Endothelial cell of umbilical vein (primary cell): ENCODE data around the gene DBNL. TPM values are rescaled to one million over a fixed set of nuclear protein-coding genes. Genes with fewer than 3 reads are reported as not detected.

Experiments used
- BruUV-seq: library from RNA; stranded (reverse); fragments of 400-500 nt; replicated peaks from 2 replicates; lab custom pipeline; 2021; lab: Mats Ljungman, UMichigan
- CTCF ChIA-PET: fragments of 300-600, 350-600 bp; sonication (Branson Sonifier 250); formaldehyde crosslinking; loops from one replicate; lab custom pipeline; 2021; ENCODE audit warnings: antibody characterized with exemption, inconsistent platforms; lab: Charles Lee
- POLR2A ChIA-PET: fragments of 300-600, 350-600 bp; sonication (Branson Sonifier 250); formaldehyde crosslinking; loops from one replicate; lab custom pipeline; 2021; ENCODE audit warnings: antibody characterized with exemption, inconsistent platforms; lab: Charles Lee
- DNase-seq: peaks from one replicate; pipeline ENCODE4 v3.0.0-alpha.2; 2011; ENCODE audit warnings: low read depth, low spot score
- FAIRE-seq: peaks from 2 replicates; lab custom pipeline; 2011; peaks lifted over from hg19 to GRCh38; lab: Jason Lieb, UNC
- H2AFZ ChIP-seq: 2 replicates; pipeline ENCODE4 v1.6.0; 2012; ENCODE audit warnings: low read depth, low read length, control low read depth, inconsistent platforms
- H3K27ac ChIP-seq: 2 replicates; pipeline ENCODE4 v1.5.1; 2011; ENCODE audit warnings: low read depth, mild to moderate bottlenecking, control low read depth, low read length, moderate library complexity; ENCODE audit not compliant: insufficient read depth
- H3K27me3 ChIP-seq, 2 experiments: 2 replicates each; pipeline versions ENCODE4 v1.6.0 to v1.6.1; 2011; ENCODE audit warnings: low read length in 2 of 2, mixed read lengths in 1 of 2; ENCODE audit not compliant: control insufficient read depth in 2 of 2, insufficient read depth in 2 of 2
- H3K36me3 ChIP-seq, 2 experiments: 2 replicates in 1 of 2; 3 replicates in 1 of 2; pipeline ENCODE4 v1.5.1; 2011; ENCODE audit warnings: low read length in 2 of 2, mild to moderate bottlenecking in 1 of 2, moderate library complexity in 1 of 2; ENCODE audit not compliant: control insufficient read depth in 2 of 2, insufficient read depth in 2 of 2; ENCODE audit errors: extremely low read depth in 1 of 2
- H3K4me1 ChIP-seq: 3 replicates; pipeline ENCODE4 v1.5.1; 2011; ENCODE audit warnings: mild to moderate bottlenecking, low read length; ENCODE audit not compliant: control insufficient read depth, insufficient read depth; ENCODE audit errors: extremely low read depth
- H3K4me2 ChIP-seq: 2 replicates; pipeline ENCODE4 v1.6.1; 2011; ENCODE audit warnings: low read length, control low read depth, mixed read lengths; ENCODE audit not compliant: insufficient read depth
- H3K4me3 ChIP-seq, 3 experiments: fragments of 200-600 bp in 1 of 3; sonication (generic), shearing (Covaris generic) in 1 of 3; replicated peaks in 1 of 3; 2 replicates each; pipeline ENCODE4 v1.5.1; 2011 to 2016; ENCODE audit warnings: control low read depth in 3 of 3, low read length in 3 of 3, mild to moderate bottlenecking in 2 of 3, inconsistent platforms in 1 of 3, low read depth in 1 of 3, moderate library complexity in 1 of 3; ENCODE audit not compliant: insufficient read depth in 1 of 3
- H3K79me2 ChIP-seq: 2 replicates; pipeline ENCODE4 v1.6.0; 2012; ENCODE audit warnings: low read length, inconsistent platforms; ENCODE audit not compliant: control insufficient read depth, insufficient read depth
- H3K9ac ChIP-seq: replicated peaks from 2 replicates; pipeline ENCODE3; 2011; ENCODE audit warnings: low read length, control low read depth; ENCODE audit not compliant: insufficient read depth; ENCODE audit errors: extremely low read depth
- H3K9me1 ChIP-seq: replicated peaks from 3 replicates; pipeline ENCODE4 v1.6.0; 2011; ENCODE audit warnings: mild to moderate bottlenecking, low read length; ENCODE audit not compliant: control insufficient read depth, insufficient read depth; ENCODE audit errors: extremely low read depth
- H3K9me3 ChIP-seq: replicated peaks from 2 replicates; pipeline ENCODE4 v1.5.1; 2012; ENCODE audit warnings: low read length, inconsistent platforms; ENCODE audit not compliant: control insufficient read depth, insufficient read depth
- H4K20me1 ChIP-seq: replicated peaks from 2 replicates; pipeline ENCODE3; 2011; ENCODE audit warnings: mild to moderate bottlenecking, low read length; ENCODE audit not compliant: control insufficient read depth, insufficient read depth; ENCODE audit errors: extremely low read depth
- CTCF ChIP-seq, 2 donors: IDR thresholded peaks; 1 replicate in 1 of 2; 2 replicates in 1 of 2; pipeline ENCODE4 v1.5.1; 2011; ENCODE audit warnings: low read length in 2 of 2, mild to moderate bottlenecking in 2 of 2, moderate library complexity in 2 of 2, control low read depth in 1 of 2, inconsistent platforms in 1 of 2, low read depth in 1 of 2; ENCODE audit not compliant: insufficient read depth in 1 of 2; ENCODE audit errors: extremely low read depth in 1 of 2
- EZH2 ChIP-seq: IDR thresholded peaks from 2 replicates; pipeline ENCODE4 v1.6.1; 2012; ENCODE audit warnings: borderline replicate concordance, low read depth, mild to moderate bottlenecking, moderate library complexity, low read length, inconsistent platforms; ENCODE audit not compliant: severe bottlenecking
- FOS ChIP-seq: IDR thresholded peaks from 2 replicates; pipeline ENCODE4 v1.6.1; 2011; ENCODE audit warnings: mild to moderate bottlenecking, low read length, moderate library complexity, borderline replicate concordance; ENCODE audit not compliant: insufficient read depth
- GATA2 ChIP-seq: IDR thresholded peaks from 2 replicates; pipeline ENCODE4 v1.7.0; 2011; ENCODE audit warnings: low read depth, mild to moderate bottlenecking, moderate library complexity, mixed read lengths, low read length; ENCODE audit not compliant: insufficient read length, insufficient read depth
- JUN ChIP-seq: IDR thresholded peaks from 2 replicates; pipeline ENCODE4 v1.6.1; 2011; ENCODE audit warnings: borderline replicate concordance, low read depth; ENCODE audit not compliant: insufficient read length, insufficient read depth
- MAX ChIP-seq: IDR thresholded peaks from 2 replicates; pipeline ENCODE4 v1.6.1; 2011; ENCODE audit not compliant: insufficient read depth, insufficient read length
- MYC ChIP-seq: IDR thresholded peaks from one replicate; pipeline ENCODE4 v1.6.1; 2011; ENCODE audit warnings: mild to moderate bottlenecking, low read depth, low read length
- POLR2A ChIP-seq: IDR thresholded peaks from 2 replicates; pipeline ENCODE4 v1.6.1; 2012; ENCODE audit warnings: low read depth, mild to moderate bottlenecking, control low read depth, low read length
- POLR2AphosphoS5 ChIP-seq: IDR thresholded peaks from 2 replicates; pipeline ENCODE4 v1.6.1; 2012; ENCODE audit warnings: low read depth, mild to moderate bottlenecking, control low read depth, low read length, moderate library complexity; ENCODE audit not compliant: insufficient read depth
- dilution Hi-C: fragments of 300-500 bp; cut with MboI; formaldehyde crosslinking; loops from one replicate; pipeline ENCODE4 v1.15.0; 2019; ENCODE audit warnings: low sequenced_read_pairs; ENCODE audit not compliant: extremely low pct_ligation_motif_present
- intact Hi-C: fragments of 100-400 bp; cut with micrococcal nuclease; formaldehyde crosslinking; loops from one replicate; pipeline ENCODE4 v1.10.0; 2022
- polyA plus RNA-seq, 4 experiments: library from polyadenylated mRNA; depleted of rRNA in 3 of 4; stranded (reverse) in 3 of 4; unstranded in 1 of 4; fragments of >200 nt; gene quantifications; 2 replicates each; pipeline versions ENCODE4 v1.2.1 to v1.2.3, GENCODE V29; 2011 to 2012; ENCODE audit warnings: missing spikeins in 1 of 4
- total RNA-seq: library from RNA; stranded (reverse); gene quantifications from 2 replicates; pipeline ENCODE4 v1.2.3, GENCODE V29; 2021

Gene DBNL
- total and polyA plus RNA-seq, 2 donors (not counting 3 experiments of a cell fraction or from before 2014, with no cell fraction given), result 94.0 to 123 TPM

- Histone ChIP-seq H3K27ac (no peak overlapping the region), H3K79me2 (peaks cover 2% of the 10 kb centered on the region), H3K27me3 (peaks cover 0 to 2% of the 10 kb centered on the region in 2 experiments), H3K36me3 (peaks cover 9 to 48% of the 10 kb centered on the region in 2 experiments), H3K9me1 (no peaks in the 10 kb centered on the region), H4K20me1 (no peaks in the 10 kb centered on the region), H3K4me2 (no peak overlapping the region), H3K4me1 (no peaks in the 10 kb centered on the region), H3K4me3 (no peak overlapping the region), H3K9ac (no peak overlapping the region), H3K9me3 (no peaks in the 10 kb centered on the region), H2AFZ (no peak overlapping the region)
- intact Hi-C loops (no loop called here), dilution Hi-C loops (no loop called here)
- FAIRE-seq (no peak), DNase-seq (no peak)
- ChIA-PET CTCF (no interaction called here), POLR2A (no interaction called here)
- no TSS peak for BruUV-seq
- no peak for TF ChIP-seq MAX
- no peak for TF ChIP-seq GATA2
- TF ChIP-seq MYC, result no peak
- no peak for TF ChIP-seq POLR2AphosphoS5
- no peak for TF ChIP-seq EZH2
- TF ChIP-seq POLR2A, result no peak
- TF ChIP-seq FOS, result no peak
- TF ChIP-seq CTCF (IDR thresholded peaks at IDR 0.05; ENCODE audit: extremely low read depth in 1 of 2, insufficient read depth in 1 of 2, low read depth in 1 of 2, low read length in 2 of 2), result no peak
- no peak for TF ChIP-seq JUN
Observed at GRCh38 chr7:44058759-44059218, 14.3 kb downstream of the DBNL start.
